GM08714 (cell line): ENCODE measurements around the gene SLC2A14.
"Not testable (repeated sequence)": the region's sequence is repeated elsewhere in the genome, so short reads cannot be mapped to it uniquely, and the experiment has no call there.

Experiments
- H3K4me3 ChIP-seq: fragments of 200-500 bp; sonication (Bioruptor generic); 2 replicates; pipeline ENCODE4 v1.5.1; 2014; ENCODE audit warnings: mild to moderate bottlenecking, low read length, inconsistent platforms
- ZNF274 ChIP-seq: IDR thresholded peaks from 2 replicates; pipeline ENCODE4 v1.6.1; 2012; ENCODE audit warnings: mild to moderate bottlenecking, low read depth, low read length

SLC2A14 gene

DNA sequence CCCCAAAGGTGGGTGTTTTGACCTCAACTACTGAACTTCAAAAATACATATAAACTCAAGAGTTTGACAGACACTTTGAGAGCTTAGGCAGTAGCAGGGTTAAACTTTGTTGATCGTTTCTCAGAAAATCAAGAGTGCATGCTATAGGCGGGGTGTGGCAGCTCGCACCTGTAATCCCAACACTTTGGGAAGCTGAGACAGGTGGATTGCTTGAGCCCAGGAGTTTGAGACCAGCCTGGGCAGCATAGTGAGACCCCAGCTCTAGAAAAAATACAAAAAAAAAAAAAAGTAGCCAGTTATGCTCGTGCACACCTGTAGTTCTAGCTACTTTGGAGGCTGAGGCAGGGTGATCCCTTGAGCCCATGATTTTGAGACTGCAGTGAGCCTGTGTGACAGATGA is 71.3 kb downstream of the SLC2A14 start:
- H3K4me3 ChIP-seq: no peak overlapping the region
- no peak for TF ChIP-seq ZNF274

DNA sequence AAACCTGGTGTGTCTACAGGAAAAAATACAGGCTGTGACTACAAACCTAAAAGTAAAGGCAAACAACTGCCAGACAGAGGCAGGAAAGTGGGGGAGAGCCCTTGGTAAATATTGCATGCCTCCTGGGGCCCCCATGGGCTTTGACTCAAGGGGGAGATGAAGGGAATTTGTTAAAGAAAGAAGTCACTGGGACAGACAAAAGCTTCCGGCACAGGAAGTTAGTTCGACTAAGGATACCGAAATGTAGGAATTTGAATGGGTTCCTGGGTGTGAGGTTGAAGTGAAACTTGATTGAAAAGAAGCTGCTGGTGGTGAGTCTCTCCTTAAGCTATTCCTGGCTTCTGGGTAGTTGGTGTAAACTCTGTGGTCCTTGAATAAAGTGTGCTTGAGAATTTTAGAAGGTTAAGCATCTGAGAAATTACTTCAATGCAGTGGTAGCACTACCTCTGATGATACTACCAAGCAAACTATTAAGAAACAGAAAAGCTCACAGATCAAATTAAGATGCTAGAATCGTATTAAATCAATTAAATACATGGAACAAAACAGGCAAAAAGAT is 73.9 kb downstream of the SLC2A14 start:
- not testable (repeated sequence) for H3K4me3 ChIP-seq

DNA sequence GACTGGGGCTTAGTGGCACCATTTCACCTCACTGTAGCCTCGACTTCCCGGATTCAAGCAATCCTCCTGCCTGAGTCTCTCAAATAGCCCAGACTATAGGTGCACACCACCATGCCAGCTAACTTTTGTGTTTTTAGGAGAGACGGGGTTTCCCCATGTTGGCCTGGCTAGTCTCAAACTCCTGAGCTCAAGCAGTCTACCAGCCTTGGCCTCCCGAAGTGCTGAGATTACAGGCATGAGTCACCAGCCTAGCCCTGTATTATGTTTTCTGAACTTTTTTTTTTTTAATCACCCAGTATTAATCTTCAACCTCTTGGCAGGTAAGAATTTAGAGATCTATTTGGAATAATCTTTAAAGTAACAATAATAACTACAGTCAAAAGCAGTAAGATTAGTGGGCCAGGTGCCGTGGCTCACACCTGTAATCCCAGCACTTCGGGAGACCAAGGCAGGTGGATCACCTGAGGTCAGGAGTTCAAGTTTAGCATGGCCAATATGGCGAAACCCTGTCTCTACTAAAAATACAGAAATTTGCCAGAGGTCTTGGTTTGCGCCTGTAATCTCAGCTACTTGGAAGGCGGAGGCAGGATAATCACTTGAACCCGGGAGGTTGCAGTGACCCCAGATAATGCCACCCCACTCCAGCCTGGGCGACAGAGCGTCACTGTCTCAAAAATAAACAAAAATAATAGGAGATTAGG is 74.9 kb downstream of the SLC2A14 start:
- H3K4me3 ChIP-seq: no peak overlapping the region
- TF ChIP-seq ZNF274: no peak

DNA sequence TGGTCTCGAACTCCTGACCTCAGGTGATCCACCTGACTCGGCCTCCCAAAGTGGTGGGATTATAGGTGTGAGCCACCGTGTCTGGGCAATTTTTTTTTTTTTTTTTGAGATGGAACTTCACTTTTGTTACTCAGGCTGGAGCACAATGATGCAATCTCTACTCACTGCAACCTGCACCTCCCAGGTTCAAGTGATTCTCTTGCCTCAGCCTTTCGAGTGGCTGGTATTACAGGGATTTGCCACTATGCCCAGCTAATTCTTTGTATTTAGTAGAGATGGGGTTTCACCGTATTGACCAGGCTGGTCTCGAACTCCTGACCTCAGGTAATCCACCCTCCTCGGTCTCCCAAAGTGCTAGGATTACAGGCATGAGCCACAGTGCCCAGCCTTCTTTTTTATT is 75.4 kb downstream of the SLC2A14 start:
- not testable (repeated sequence) for H3K4me3 ChIP-seq

DNA sequence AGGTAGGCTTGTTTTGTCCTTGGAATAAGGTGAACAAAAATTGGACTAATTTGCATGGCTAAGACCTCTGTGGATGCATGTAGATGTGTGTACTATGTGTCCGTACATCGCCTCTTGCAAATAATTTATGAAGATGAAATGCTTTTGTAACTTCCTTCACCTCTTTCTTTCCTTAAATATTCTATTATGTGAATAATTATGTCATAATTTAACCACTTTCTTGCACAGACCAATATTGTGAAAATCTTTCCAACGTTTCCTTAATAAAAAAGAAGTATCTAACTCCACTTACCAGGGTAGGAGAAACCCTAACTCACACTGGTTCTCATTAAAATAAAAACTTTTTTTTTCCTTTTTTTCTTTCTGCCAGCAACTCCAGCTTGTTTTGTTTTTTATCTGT is 79.5 kb downstream of the SLC2A14 start:
- no peak for TF ChIP-seq ZNF274
- no peak overlapping the region for H3K4me3 ChIP-seq

DNA sequence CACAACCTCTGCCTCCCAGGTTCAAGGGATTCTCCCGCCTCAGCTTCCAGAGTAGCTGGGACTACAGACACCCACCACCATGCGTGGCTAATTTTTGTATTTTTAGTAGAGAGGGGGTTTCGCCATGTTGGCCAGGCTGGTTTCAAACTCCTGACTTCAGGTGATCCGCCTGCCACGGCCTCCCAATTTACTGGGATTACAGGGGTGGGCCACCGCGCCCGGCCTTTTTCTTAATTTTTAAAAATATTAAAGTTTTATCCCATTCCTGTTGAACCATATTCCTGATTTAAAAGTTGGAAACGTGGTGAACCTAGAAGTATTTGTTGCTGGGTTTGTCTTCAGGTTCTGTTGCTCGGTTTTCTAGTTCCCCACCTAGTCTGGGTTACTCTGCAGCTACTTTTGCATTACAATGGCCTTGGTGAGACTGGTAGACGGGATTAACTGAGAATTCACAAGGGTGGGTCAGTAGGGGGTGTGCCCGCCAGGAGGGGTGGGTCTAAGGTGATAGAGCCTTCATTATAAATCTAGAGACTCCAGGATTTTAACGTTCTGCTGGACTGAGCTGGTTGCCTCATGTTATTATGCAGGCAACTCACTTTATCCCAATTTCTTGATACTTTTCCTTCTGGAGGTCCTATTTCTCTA is 83.7 kb downstream of the SLC2A14 start, which contains the start of gene NANOG:
TSS of gene NANOG (plus strand) at position 519 of the 645 bp plus-strand sequence. CDS start 213 bp downstream, outside the sequence.
- H3K4me3 ChIP-seq: not testable (repeated sequence)

DNA sequence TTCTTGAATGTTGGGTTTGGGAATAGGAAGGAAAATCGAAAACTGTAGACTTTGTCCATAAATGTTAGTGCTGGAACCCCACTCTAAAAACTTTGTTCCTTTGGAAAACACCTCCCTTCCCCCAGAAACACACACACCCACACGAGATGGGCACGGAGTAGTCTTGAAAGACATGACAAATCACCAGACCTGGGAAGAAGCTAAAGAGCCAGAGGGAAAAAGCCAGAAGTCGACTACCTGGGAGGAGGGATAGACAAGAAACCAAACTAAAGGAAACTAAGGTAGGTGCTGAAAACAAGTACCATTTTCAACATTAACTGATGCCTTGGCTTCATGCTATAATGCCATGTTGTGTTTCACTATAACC is 84.4 kb downstream of the SLC2A14 start:
- TF ChIP-seq ZNF274: no peak
- H3K4me3 ChIP-seq: no peak overlapping the region

DNA sequence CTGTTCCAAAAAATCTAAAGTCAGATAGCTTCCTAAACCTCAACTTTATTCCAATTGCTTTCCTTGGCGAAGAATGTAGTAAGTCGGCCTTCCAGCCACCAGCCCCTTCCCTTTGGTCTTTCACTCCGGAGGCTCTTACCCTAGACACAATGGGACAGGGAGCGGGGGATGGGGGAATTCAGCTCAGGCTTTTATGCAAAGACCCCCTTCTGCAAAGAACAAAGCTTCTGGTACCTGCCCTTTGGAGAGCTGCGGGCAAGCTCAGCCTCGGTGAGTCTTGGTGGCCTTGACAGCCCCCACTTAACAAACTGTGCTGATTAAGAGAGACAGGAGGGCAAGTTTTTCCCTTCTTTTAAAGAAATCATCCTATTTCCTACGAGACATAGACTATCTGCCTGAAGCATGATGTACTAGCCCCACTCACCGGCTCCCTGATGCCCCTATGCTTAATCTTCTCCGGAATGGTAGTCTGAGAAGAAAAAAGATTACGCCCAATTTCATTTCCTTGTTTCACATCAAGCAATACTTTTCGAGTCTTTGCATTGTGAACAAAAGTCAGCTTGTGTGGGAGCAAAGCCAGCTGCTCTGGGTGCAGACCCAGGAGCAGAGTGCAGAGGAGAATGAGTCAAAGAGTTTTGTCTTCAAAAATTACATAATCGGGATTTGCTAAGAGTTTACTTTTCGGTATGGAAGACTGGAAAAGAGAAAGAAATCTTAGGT is 85.0 kb downstream of the SLC2A14 start:
- TF ChIP-seq ZNF274: no peak

DNA sequence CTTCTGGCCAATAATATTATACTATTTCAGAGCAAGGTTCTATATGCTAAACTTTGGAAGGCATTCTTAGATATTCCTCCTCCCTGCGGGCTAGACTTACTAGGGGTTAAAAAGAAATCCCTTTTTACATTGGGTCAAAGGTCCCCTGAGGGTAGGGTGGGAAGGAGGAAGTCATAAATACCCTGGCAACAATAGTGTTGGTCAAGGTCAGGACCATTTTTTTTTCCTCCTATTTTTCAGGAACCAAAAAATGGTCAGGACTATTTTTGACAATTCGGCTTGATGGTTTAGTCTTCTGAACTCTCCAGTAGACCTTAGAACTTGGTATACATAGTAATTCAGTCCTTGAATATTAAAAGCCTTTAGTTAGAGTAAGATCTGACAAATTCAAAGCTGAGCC is 88.0 kb downstream of the SLC2A14 start:
- H3K4me3 ChIP-seq: no peak overlapping the region

More for the DNA sequence above, 85.0 kb downstream of the SLC2A14 start:
- H3K4me3 ChIP-seq: no peak overlapping the region

DNA sequence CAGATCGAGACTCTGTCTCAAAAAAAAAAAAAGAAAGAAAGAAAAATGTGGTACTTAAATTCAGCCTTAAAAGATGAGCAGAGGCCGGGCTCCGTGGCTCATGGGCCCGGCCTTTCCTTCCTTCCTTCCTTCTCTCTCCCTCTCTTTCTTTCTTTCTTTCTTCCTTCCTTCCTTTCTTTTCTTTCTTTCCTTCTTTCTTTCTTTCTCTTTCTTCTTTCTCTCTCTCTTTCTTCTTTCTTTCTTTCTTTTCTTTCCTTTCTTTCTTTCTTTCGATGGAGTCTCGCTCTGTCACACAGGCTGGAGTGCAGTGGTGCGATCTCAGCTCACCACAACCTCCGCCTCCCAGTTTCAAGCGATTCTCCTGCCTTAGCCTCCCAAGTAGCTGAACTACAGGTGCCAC is 89.3 kb downstream of the SLC2A14 start:
- not testable (repeated sequence) for H3K4me3 ChIP-seq

More for the DNA sequence above, 88.0 kb downstream of the SLC2A14 start:
- no peak for TF ChIP-seq ZNF274

DNA sequence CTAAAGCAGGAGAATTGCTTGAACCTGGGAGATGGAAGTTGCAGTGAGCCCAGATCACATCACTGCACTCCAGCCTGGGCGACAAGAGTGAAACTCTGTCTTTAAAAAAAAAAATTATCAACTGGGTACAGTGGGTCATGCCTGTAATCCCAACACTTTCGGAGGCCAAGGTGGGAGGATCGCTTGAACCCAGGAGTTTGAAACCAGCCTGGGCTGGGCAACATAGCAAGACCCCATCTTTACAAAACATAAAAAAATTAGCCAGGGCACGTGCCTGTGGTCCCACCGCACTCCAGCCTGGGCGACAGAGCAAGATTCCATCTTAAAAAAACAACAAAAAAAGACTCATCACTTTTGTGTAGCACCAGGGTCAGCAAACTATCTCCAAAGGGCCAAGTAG is 90.7 kb downstream of the SLC2A14 start:
- H3K4me3 ChIP-seq: no peak overlapping the region
- TF ChIP-seq ZNF274: no peak

DNA sequence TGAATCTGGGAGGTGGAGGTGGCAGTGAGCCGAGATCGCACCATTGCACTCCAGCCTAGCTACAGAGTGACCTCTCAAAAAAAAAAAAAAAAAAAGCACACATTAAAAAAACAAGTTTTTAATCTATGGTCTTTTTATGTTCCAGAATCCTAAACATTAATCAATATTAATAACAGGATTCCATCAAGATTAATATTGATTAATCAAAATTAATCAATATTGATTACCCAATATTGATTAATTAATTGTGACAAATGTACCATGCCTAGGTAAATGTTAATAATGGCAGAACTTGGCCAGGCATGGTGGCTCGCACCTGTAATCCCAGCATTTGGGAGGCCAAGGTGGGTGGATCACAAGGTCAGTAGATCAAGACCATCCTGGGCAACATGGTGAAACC is 91.4 kb downstream of the SLC2A14 start:
- no peak overlapping the region for H3K4me3 ChIP-seq
- no peak for TF ChIP-seq ZNF274

DNA sequence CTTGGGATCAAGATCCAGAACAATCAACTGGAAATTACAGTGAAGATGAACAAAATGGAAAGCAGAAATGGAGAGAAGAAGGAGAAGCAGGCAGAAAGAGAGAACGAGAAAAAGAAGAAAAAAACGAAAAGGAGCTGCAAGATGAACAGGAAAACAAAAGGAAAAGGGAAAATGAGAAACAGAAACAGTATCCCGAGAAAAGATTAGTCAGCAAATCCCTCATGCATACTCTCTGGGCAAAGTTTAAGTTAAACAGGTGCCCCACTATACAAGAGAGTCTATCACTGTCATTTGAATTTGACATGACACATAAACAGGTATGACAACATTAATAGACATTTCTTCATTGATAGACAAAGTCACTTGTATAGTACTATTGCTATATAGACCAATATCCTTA is 102.7 kb downstream of the SLC2A14 start:
- no peak overlapping the region for H3K4me3 ChIP-seq
- no peak for TF ChIP-seq ZNF274
